Activated T-helper 9 cell treated with anti-CD3 and anti-CD28 coated beads, Interleukin-2, amount 50 U/mL, for 16 hours (primary cell): Measurements from ENCODE around the gene SNAPC3.
"Not testable (repeated sequence)": the region's sequence is repeated elsewhere in the genome, so short reads cannot be mapped to it uniquely, and the experiment has no call there.

Source experiments
- DNase-seq: peaks from one replicate; pipeline ENCODE4 v3.0.0-alpha.2; 2020; ENCODE audit warnings: low read depth

The SNAPC3 gene

DNA sequence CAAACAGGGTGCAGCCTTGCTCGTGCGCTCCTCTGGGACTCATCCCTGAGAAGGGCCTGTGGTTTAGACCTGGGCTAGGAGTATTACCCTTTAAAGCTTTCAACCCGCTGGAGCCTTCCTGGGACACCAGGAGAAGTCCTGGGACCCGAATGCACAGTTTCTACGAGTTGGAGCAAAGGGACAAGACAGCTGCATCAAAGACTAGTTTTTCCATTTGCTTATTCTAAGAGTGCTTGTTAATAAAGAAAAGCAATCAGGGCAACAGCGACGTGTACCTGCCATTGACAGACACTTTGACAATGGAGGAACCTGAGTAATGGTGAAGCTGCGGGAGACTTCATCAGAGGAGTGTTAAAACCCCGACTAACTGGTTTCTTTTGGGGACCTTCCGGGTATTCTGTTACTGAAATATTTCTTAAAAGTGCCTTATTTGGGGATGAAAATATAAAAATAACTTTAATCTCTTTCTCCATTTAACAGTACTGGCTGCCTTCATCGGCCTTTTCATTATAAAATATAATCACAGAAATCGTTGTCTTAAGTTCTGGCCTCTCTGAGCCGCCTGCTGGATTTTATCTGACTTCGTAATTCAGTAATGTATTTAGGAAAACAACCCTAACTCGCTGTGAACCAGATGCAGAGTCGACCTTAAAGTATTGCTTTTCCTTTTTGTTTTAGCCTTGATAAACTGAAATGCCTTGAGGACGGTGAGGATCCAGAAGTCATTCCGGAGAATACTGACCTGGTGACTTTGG, 732 bp downstream of the SNAPC3 start:
- no peak for DNase-seq

GRCh38 chr9:15426019-15426418, 3.3 kb downstream of the SNAPC3 start:
- no peak for DNase-seq

DNA sequence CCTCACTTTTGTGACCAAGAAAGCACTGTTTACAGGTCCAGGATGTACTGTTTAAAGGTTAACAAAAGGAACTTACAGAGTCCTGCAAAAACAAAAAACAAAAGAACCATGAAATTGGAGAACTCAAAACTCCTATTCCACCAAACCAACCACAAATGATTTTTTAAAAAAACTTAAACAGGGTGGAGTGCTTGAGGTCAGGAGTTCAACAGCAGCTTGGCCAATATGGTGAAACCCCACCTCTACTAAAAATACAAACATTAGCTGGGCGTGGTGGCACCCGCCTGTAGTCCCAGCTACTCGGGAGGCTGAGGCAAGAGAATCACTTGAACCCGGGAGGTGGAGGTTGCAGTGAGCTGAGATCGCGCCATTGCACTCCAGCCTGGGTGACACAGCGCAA, 5.0 kb downstream of the SNAPC3 start:
- not testable (repeated sequence) for DNase-seq

- no peak for DNase-seq
Observed at GRCh38 chr9:15430920-15431844, 8.5 kb downstream of the SNAPC3 start.

DNA sequence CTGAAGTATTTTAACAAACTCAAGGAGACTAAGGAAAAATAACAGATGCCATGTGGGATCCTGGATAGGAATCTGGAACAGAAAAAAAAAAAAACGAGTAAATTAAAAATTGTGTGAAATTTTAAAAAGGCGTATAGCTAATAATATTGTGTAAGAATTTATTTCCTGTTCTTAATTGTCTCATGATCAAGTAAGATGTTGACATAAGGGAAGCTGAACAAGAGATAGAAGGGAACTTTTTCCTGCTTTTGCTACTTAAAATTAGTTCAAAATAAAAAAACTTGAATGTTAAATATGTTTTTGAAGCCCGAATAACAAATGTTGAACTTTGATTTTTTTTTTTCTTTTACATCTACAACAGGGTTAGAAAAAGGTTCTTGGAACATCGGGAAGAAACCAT, 10.5 kb downstream of the SNAPC3 start:
- DNase-seq, result no peak

- no peak for DNase-seq
Observed at GRCh38 chr9:15433661-15434060, 11.0 kb downstream of the SNAPC3 start.

- no peak for DNase-seq
Observed at GRCh38 chr9:15438891-15439290, 16.2 kb downstream of the SNAPC3 start.

DNA sequence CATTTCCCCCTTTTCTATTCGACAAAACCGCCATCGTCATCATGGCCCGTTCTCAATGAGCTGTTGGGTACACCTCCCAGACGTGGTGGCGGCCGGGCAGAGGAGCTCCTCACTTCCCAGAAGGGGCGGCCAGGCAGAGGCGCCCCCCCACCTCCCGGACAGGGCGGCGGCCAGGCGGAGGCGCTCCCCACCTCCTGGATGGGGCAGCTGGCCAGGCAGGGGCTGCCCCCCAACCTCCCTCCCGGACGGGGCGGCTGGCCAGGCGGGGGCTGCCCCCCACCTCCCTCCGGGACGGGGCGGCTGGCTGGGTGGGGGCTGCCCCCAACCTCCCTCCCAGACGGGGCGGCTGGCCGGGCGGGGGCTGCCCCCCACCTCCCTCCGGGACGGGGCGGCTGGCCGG, 19.2 kb downstream of the SNAPC3 start:
- DNase-seq, result not testable (repeated sequence)

GRCh38 chr9:15442264-15442663, 19.6 kb downstream of the SNAPC3 start:
- DNase-seq, result not testable (repeated sequence)

DNA sequence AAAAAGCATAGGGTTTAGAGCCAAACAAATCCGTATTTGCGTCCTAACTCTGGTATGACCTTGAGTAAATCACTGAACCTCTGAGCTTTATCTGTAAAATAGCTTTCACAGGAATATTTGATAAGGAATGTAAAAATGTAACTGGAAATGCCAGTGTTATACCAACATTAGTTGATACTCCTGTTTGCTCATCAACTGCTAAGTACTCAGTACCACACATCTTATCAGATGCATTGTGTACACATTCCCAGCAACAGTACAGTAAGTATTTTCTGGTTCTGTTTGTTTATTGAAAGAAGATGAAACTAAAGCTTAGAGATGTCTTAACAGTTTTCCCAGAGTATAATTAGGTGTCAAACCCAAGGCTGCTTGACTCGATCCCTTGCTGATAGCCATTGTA, 21.5 kb downstream of the SNAPC3 start:
- DNase-seq, result no peak

- no peak for DNase-seq
Observed at GRCh38 chr9:15453956-15454355, 31.3 kb downstream of the SNAPC3 start.

GRCh38 chr9:15461056-15461455, 38.4 kb downstream of the SNAPC3 start:
- no peak for DNase-seq

GRCh38 chr9:15461601-15462000, 38.9 kb downstream of the SNAPC3 start:
- DNase-seq, result no peak

- DNase-seq, result no peak
Observed at GRCh38 chr9:15468145-15468544, 45.5 kb downstream of the SNAPC3 start.

DNA sequence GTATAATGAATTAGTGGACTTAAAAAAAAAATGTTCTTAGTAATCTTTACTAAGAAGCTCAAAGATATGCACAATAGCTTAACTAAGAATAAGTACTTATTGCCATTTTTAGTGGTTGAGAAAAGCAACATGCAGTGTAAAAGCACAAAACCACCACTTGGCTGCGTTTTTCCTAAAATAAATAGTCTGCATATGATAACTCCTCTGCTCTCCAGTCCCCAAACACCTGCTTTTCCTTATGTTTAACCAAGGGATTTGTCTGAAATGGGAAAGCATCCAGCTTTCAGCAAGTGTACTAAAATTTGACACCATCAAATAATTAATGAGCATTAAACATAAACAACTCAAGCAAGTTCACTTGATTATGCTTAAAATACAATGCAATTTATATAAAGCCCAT, 46.7 kb downstream of the SNAPC3 start:
- no peak for DNase-seq

DNA sequence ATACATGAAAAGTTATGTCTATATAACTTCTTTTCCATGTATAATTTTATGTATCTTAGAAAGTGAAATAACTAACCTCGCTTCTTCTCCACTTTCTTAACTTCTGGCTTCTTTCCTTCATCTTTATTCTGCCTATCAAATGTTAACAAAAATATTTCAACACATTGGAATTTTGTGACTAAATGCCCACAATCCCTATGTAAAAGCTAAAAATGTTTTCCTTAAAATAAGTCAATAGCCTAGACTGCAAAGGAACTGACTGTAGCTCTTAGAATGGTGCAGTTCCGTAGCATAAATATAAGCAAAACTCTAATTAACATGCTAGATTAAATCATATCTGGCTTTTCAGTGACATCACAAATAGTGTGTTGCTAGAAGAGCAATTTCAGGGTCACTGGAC, 47.2 kb downstream of the SNAPC3 start:
- DNase-seq, result no peak

DNA sequence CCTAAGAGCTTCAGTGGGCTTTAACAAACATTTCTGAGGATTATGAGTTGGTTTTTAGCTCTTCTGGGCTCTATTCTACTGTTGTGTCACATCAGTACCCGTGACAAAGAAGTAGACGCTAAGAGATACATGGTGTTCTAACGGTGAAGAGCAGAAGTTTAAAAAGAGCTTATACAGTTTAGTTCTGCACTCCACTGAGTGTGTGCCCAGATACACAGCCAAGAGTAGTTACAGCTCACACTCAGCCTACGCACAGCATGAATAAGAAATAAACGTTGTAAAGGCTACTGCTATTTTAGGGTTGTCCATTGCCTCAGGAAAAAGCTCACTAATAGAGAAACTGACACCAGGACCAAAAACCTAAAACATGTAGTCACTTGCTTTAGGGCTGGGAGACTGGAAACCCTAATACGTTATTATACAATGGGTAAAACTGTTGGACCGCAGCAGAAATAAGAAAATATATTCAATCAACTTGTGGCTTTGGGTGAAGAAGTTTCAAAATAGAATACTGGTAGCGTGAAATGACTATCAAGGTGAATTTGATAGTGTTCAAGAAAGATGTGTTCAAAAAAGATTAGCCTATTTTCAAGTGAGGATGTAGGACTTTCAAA, 53.4 kb downstream of the SNAPC3 start:
- DNase-seq, result no peak

GRCh38 chr9:15480028-15480427, 57.4 kb downstream of the SNAPC3 start:
- DNase-seq, result no peak

- no peak for DNase-seq
Observed at GRCh38 chr9:15482146-15482545, 59.5 kb downstream of the SNAPC3 start.

DNA sequence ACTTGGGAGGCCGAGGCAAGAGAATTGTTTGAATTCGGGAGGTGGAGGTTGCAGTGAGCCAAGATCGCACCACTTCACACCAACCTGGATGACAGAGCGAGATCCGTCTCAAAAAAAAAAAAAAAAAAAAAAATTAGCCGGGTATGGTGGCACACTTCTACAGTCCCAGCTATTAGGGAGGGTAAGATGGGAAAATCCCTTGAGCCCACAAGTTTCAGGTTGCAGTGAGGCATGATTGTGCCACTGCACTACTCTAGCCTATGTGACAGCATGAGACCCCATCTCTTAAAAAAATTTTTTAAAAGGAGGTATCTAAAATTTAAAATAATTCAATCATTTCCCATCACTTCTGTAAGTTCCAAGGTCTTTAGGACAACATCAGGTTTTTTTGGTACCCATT, 62.1 kb downstream of the SNAPC3 start:
- no peak for DNase-seq

GRCh38 chr9:15485836-15486666, 63.4 kb downstream of the SNAPC3 start:
- no peak for DNase-seq

- no peak for DNase-seq
Observed at GRCh38 chr9:15491950-15492349, 69.3 kb downstream of the SNAPC3 start.
